Spleen (tissue), 11 donors: ENCODE data around the gene NR5A1. TPM values are rescaled to one million over a fixed set of nuclear protein-coding genes. Genes with fewer than 3 reads are reported as not detected.

Experiments
- DNase-seq: peaks from one replicate; pipeline ENCODE4 v3.0.0-alpha.2; 2020
- H3K27ac ChIP-seq, 8 donors: fragments of 200-600 bp; sonication (generic) in 7 of 8; 1 replicate in 4 of 8; 2 replicates in 4 of 8; pipeline versions ENCODE4 v1.5.0 to v1.8.0; 2016 to 2021; ENCODE audit warnings: inconsistent platforms in 4 of 8, mild to moderate bottlenecking in 4 of 8, moderate library complexity in 1 of 8
- H3K27me3 ChIP-seq, 7 donors: fragments of 200-600 bp; sonication (generic) in 6 of 7; replicated peaks in 1 of 7; 1 replicate in 4 of 7; 2 replicates in 3 of 7; pipeline versions ENCODE4 v1.5.0 to v1.8.0; 2016 to 2021; ENCODE audit warnings: inconsistent platforms in 3 of 7, mild to moderate bottlenecking in 1 of 7
- H3K36me3 ChIP-seq, 6 donors: fragments of 200-600 bp; sonication (generic) in 5 of 6; 1 replicate in 4 of 6; 2 replicates in 2 of 6; pipeline versions ENCODE4 v1.5.0 to v1.8.0; 2016 to 2021; ENCODE audit warnings: inconsistent platforms in 2 of 6
- H3K4me1 ChIP-seq, 6 donors: fragments of 200-600 bp; sonication (generic) in 5 of 6; 1 replicate in 3 of 6; 2 replicates in 3 of 6; pipeline versions ENCODE4 v1.5.0 to v1.8.0; 2016 to 2021; ENCODE audit warnings: inconsistent platforms in 3 of 6
- H3K4me3 ChIP-seq, 8 donors: fragments of 200-600 bp; sonication (generic) in 7 of 8; 1 replicate in 4 of 8; 2 replicates in 4 of 8; pipeline versions ENCODE4 v1.5.0 to v1.8.0; 2016 to 2021; ENCODE audit warnings: inconsistent platforms in 4 of 8, mild to moderate bottlenecking in 4 of 8, moderate library complexity in 2 of 8
- H3K9me3 ChIP-seq, 8 donors: fragments of 200-600 bp; sonication (generic) in 7 of 8; 1 replicate in 4 of 8; 2 replicates in 4 of 8; pipeline versions ENCODE4 v1.5.0 to v1.8.0; 2016 to 2021; ENCODE audit warnings: inconsistent platforms in 4 of 8
- POLR2A ChIP-seq, 3 donors: fragments of 450-650 bp; IDR thresholded peaks; one replicate each; pipeline ENCODE4 v1.5.1; 2017; ENCODE audit warnings: antibody characterized with exemption in 3 of 3, mild to moderate bottlenecking in 1 of 3
- POLR2AphosphoS5 ChIP-seq, 3 donors: sonication (generic); formaldehyde crosslinking; IDR thresholded peaks; one replicate each; pipeline ENCODE4 v1.5.1; 2017; ENCODE audit warnings: antibody characterized with exemption in 3 of 3
- WGBS, 5 donors: extraction: QIAGEN DNeasy Blood & Tissue Kit in 3 of 5; methylation state at CpG; one replicate each; pipeline versions ENCODE4 v1.1.5 to v1.1.7; 2013 to 2018; 5-methylcytosine and 5-hydroxymethylcytosine counted together
- intact Hi-C: fragments of 100-400 bp; cut with DNase I; formaldehyde crosslinking; loops from one replicate; pipeline ENCODE4 v1.15.0; 2023; ENCODE audit warnings: low total_unique reads
- polyA plus RNA-seq, 3 donors: library from polyadenylated mRNA; stranded (reverse); fragments of 200-250 nt; gene quantifications; one replicate each; pipeline ENCODE4 v1.2.1, GENCODE V29; 2013
- total RNA-seq, 7 donors: library from RNA; depleted of rRNA in 3 of 7; stranded (reverse); fragments of >200 nt in 3 of 7; fragmentation: NEBNext Ultra II Directional in 4 of 7; extraction: Animal tissue kit (Norgen Biotek cat#: 25700) in 4 of 7; gene quantifications; one replicate each; pipeline versions ENCODE4 v1.1.0 to v1.2.1, GENCODE V29; 2016 to 2021
- TF ChIP-seq, protein P1 (sequence below), 11 experiments: fragments of 200-600 bp in 7 of 11; fragments of 450-650 bp in 4 of 11; sonication (generic) in 4 of 11; IDR thresholded peaks in 8 of 11; conservative IDR thresholded peaks in 3 of 11; 1 replicate in 7 of 11; 2 replicates in 4 of 11; pipeline versions ENCODE4 v1.4.0 to v1.8.0; 2016 to 2021; ENCODE audit warnings: antibody characterized with exemption in 11 of 11, inconsistent platforms in 4 of 11, mild to moderate bottlenecking in 1 of 11
- donor health status: healthy with polysubstance abuse.
- donor health status: DM: no; HTN: no; CAD: no; lungs with moderate emphysema.
- donor health status: DM: no; HTN: no; CAD: no.
- donor health status: Bipolar disorder and iron deficiency.
- donor health status: healthy.
- donor health status: DM: no; HTN: no; CAD: no.
- donor health status: DM: yes; HTN: yes; CAD: no.

The NR5A1 gene
- total and polyA plus RNA-seq, 10 donors, result 46.5 to 378 (median 193) TPM

GRCh38 chr9:124544535-124544934 lies 37.3 kb upstream of the NR5A1 start:
- no peak for DNase-seq
- Histone ChIP-seq H3K27ac (no peak overlapping the region), H3K4me3 (no peak overlapping the region), H3K9me3 (no peaks in the 10 kb centered on the region), H3K36me3 (peaks cover 0 to 3% (median 0%) of the 10 kb centered on the region in 6 donors), H3K4me1 (no peaks in the 10 kb centered on the region), H3K27me3 (no peaks in the 10 kb centered on the region)
- TF ChIP-seq, protein P1, sequence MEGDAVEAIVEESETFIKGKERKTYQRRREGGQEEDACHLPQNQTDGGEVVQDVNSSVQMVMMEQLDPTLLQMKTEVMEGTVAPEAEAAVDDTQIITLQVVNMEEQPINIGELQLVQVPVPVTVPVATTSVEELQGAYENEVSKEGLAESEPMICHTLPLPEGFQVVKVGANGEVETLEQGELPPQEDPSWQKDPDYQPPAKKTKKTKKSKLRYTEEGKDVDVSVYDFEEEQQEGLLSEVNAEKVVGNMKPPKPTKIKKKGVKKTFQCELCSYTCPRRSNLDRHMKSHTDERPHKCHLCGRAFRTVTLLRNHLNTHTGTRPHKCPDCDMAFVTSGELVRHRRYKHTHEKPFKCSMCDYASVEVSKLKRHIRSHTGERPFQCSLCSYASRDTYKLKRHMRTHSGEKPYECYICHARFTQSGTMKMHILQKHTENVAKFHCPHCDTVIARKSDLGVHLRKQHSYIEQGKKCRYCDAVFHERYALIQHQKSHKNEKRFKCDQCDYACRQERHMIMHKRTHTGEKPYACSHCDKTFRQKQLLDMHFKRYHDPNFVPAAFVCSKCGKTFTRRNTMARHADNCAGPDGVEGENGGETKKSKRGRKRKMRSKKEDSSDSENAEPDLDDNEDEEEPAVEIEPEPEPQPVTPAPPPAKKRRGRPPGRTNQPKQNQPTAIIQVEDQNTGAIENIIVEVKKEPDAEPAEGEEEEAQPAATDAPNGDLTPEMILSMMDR (IDR thresholded peaks at IDR 0.05 in 8 of 11, conservative IDR thresholded peaks at IDR 0.05 in 3 of 11), result no peak
- TF ChIP-seq POLR2A (IDR thresholded peaks at IDR 0.05) (no peak), POLR2AphosphoS5 (IDR thresholded peaks at IDR 0.05) (no peak)
- intact Hi-C loops, result no loop called here
- WGBS, 5 donors, result 90 to 94% (median 92%) methylated on average over 2 of the region's 2 CpGs

DNA sequence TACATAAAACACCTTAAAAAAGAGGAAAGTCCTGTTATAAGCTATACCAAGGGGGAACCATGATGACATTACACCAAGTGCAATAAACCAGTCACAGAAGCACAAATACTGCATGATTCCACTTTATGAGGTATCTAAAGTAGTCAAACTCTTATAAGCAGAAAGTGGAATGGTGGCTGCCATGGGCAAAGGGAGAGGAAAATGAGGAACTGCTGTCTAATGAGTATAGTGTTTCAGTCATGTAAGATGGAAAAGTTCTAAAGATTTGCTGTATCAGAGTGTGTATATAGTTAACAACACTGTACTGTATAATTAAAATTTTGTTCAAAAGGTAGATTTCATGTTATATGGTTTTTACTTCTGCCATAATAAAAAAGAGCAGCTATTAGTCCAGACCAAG lies 34.6 kb upstream of the NR5A1 start:
- TF ChIP-seq POLR2AphosphoS5 (IDR thresholded peaks at IDR 0.05), result no peak
- no peak for TF ChIP-seq POLR2A (IDR thresholded peaks at IDR 0.05)
- TF ChIP-seq, protein P1 (IDR thresholded peaks at IDR 0.05 in 8 of 11, conservative IDR thresholded peaks at IDR 0.05 in 3 of 11), result no peak
- intact Hi-C loops, result no loop called here
- peaks cover 0 to 8% (median 0%) of the 10 kb centered on the region in 6 donors for H3K36me3 ChIP-seq

GRCh38 chr9:124537926-124538325 lies 30.7 kb upstream of the NR5A1 start:
- Histone ChIP-seq H3K4me3 (no peak overlapping the region), H3K36me3 (peaks cover 0 to 5% (median 0%) of the 10 kb centered on the region in 6 donors), H3K27ac (no peak overlapping the region), H3K27me3 (no peaks in the 10 kb centered on the region), H3K9me3 (no peaks in the 10 kb centered on the region), H3K4me1 (peaks cover 0 to 14% (median 7%) of the 10 kb centered on the region in 6 donors)
- TF ChIP-seq POLR2A (IDR thresholded peaks at IDR 0.05) (no peak), POLR2AphosphoS5 (IDR thresholded peaks at IDR 0.05) (no peak)
- TF ChIP-seq, protein P1 (IDR thresholded peaks at IDR 0.05 in 8 of 11, conservative IDR thresholded peaks at IDR 0.05 in 3 of 11), result no peak
- intact Hi-C loops, result loop anchor here (5.0 kb wide), 1 partner anchor 116 kb away; no protein-coding TSS in a partner anchor
- DNase-seq, result no peak
- WGBS, 5 donors, result 91 to 97% (median 94%) methylated on average over 8 of the region's 8 CpGs

More for the DNA sequence above, 34.6 kb upstream of the NR5A1 start:
- Histone ChIP-seq H3K4me1 (peaks cover 0 to 4% (median 2%) of the 10 kb centered on the region in 6 donors), H3K4me3 (no peak overlapping the region), H3K27me3 (no peaks in the 10 kb centered on the region), H3K9me3 (no peaks in the 10 kb centered on the region), H3K27ac (no peak overlapping the region)
- no peak for DNase-seq

DNA sequence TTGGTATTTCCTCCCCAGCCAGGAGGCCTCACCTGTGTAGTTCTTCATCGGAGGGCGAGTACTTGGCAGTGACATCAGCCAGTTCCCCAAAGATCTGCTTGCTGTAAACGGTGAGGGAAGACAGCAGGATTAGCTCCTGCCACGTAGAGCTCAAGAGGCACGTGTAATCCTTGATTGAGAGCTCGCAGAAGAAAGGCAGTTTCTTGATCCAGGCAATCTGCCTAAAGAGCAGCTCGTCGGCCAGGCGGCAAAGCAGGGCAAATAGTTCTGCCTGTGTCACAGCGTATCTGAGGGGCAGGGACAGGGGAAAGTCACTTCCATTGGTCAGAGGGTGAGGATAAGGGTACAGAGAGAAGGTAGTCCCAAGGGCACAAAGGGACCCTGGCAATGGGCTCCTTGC lies 28.6 kb upstream of the NR5A1 start:
- Histone ChIP-seq H3K4me1 (peaks cover 0 to 14% (median 7%) of the 10 kb centered on the region in 6 donors), H3K27ac (no peak overlapping the region), H3K27me3 (no peaks in the 10 kb centered on the region), H3K9me3 (no peaks in the 10 kb centered on the region), H3K4me3 (no peak overlapping the region), H3K36me3 (peaks cover 0 to 5% (median 0%) of the 10 kb centered on the region in 6 donors)
- intact Hi-C loops, result loop anchor here (5.0 kb wide), 1 partner anchor 114 kb away; no protein-coding TSS in a partner anchor
- no peak for TF ChIP-seq POLR2A (IDR thresholded peaks at IDR 0.05)
- no peak for TF ChIP-seq POLR2AphosphoS5 (IDR thresholded peaks at IDR 0.05)
- WGBS, 5 donors, result 81 to 93% (median 87%) methylated on average over 10 of the region's 10 CpGs
- DNase-seq, result no peak
